GM19328 (cell line): ENCODE results near the gene OLFML1.
A peak's percentile ranks its signal among the peaks of the same experiment; 100 is the strongest.

Experiments used
- ATAC-seq: cut with Tn5 transposase; IDR thresholded peaks from one replicate; pipeline ENCODE4 v1.9.1; 2021; ENCODE audit warnings: mild to moderate bottlenecking, moderate library complexity; ENCODE audit not compliant: unreplicated experiment

OLFML1 gene

GRCh38 chr11:7530013-7530640, 44.8 kb downstream of the OLFML1 start:
- ATAC-seq, result no peak

- ATAC-seq, result no peak
Observed at GRCh38 chr11:7531011-7531410, 45.7 kb downstream of the OLFML1 start.

GRCh38 chr11:7532405-7533145, 47.3 kb downstream of the OLFML1 start:
- ATAC-seq, result no peak

DNA sequence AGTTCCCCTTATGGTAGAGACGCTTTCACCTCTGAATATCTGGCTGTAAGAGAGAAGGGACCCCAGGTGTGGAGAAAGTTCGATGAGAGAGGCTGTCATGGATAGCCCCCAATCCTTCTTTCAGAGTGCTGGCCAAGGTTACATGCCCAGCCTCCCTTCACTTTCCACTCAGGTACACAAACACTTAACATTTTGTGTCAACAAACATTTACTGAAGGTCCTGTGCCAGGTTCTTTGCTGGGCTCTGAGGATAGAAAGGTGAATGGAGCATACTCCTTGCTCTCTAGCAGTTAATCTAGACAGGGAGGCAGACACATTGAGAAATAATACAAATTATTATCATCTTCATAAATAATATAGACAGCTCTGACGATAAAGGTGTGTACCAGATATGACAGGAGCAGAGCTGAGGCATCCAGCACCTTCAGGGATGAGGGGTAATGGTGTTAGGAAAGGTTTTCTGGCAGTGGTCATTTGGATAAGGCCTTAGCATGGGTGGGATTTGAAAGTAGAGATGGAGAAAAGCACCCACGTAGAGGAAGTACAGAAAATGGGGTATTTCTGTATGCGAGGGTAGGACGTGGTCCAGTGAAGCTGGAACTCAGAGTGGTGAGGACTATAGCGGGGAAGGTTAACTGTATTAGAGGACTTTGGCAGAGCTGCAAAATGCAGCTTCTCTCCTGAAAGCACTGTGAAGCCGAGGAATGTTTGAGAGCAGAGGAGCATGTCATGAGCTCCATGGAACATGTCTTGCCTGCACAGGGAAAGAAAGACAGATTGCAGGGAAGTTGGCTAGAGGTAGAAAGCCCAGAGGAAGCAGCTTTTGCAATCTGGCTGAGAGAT, 48.1 kb downstream of the OLFML1 start:
- ATAC-seq, result peak; percentile 19

- peak; percentile 47 for ATAC-seq
Observed at GRCh38 chr11:7534042-7534378, 48.7 kb downstream of the OLFML1 start.

GRCh38 chr11:7536100-7536499, 50.8 kb downstream of the OLFML1 start:
- ATAC-seq, result no peak

GRCh38 chr11:7537265-7537664, 52.0 kb downstream of the OLFML1 start:
- ATAC-seq, result no peak

GRCh38 chr11:7538031-7538430, 52.7 kb downstream of the OLFML1 start:
- no peak for ATAC-seq

- ATAC-seq, result no peak
Observed at GRCh38 chr11:7538466-7539454, 53.5 kb downstream of the OLFML1 start.

DNA sequence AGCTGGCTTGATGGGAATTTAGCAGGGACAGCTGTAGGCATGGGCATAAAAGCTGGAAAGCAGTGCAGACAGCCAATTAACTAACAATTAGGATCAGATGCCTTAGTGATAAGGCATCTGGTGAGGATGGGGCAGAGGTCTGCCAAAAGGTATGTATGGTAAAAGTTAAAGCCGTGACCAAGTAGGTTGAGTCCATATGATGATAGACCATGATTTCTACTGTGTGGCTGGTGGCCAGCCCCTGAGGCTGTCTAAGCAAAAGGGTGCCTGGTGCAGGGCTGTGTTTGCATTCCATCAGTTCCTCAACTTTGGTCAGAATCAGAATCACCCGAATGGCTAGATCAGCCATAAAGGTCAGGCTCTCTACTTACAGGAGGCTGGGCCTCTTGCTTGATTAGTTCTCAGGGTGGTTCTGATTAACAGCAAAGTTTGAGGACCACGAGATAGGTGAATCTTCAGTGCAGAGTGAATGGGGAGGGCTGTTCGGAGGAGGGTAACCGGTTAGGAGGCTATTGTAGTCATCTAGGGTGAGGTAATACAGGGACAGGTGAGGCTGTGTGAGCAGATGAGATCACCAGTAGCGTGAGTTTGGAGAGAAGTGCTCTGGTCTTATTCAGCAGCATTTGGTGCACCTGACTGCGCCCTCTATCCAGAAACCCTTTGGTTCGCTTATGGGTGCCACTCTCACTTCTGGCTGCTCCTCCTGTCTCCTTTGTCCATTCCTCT, 55.7 kb downstream of the OLFML1 start:
- no peak for ATAC-seq

DNA sequence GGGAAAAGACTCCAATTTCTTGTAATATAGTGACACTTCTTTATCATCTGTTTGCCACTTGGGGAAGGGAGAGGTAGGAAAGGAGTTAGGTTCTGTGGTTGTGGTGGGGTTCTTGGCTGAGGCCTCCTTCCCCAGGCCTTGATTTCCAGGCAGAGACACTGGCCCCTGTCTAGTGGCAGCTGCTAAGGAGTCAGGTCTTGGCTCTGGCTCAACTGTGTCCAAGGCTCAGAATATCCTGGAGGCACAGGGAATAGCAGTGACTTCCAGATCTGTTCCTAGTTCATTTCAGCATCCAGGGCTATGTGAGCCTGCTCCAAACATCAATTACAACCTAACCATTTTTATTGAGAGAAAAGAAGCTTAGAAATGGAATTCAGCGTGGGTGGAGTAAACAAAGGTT, 58.0 kb downstream of the OLFML1 start:
- no peak for ATAC-seq

DNA sequence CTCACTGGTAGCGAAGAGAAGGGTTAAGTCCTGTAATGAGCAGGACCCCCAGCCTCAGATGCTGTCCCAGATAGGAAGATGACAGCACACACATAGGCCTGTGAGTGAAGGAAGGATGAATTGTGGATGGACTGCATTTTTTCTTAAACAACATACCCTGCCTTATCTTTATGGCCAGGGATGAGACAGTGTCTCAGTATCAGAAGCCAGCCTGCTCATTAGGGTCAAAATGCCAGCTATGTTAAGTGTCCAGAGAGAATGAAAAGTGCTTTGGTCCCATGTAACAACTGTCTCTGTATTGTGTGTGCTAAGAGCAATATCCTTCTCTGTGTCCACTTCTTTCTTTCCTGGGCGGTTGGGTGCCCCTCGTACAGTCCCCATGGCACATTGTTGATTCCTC, 58.7 kb downstream of the OLFML1 start:
- ATAC-seq, result no peak

DNA sequence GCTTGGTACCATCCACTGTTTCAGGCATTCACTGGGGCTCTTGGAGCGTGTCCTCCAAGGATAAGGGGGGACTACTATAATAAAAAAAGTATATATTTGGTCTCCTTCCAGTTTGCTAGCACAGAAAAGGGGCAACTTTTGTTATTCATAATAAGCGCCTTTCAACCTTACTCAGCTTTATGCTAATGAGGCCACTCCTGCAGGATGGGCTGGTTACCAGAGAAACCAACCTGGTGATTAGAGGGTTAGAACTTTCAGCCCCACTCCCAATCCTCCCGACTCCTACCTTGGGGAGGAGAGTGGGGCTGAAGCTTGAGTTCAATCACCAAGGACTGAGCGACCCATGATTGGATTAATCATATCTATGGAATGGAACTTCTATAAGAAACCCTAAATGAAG, 60.3 kb downstream of the OLFML1 start:
- ATAC-seq, result no peak

DNA sequence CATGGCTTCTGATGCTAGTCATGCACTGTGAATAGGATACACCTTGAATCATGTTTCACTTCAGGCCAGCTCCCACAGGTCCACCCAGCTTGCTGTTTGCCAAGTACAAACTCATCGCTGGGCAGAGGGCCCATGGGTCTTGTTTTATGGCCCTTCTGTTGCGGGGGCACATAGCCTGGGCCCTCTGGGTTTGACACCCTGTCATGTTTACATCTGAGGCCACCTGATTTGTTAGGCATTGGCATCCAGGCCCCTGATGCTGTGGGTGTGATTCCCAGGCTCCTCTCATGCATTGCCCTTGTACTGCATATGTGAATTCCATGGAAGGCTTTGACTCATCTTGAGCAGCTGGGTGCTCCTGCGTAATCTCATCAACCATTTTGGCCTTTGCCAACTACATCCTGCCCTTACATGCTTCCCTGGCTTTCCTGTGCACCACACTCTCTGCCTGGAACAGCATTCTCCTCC, 61.1 kb downstream of the OLFML1 start:
- no peak for ATAC-seq

GRCh38 chr11:7547687-7548086, 62.4 kb downstream of the OLFML1 start:
- no peak for ATAC-seq

- peak; percentile 70 for ATAC-seq
Observed at GRCh38 chr11:7548659-7549274, 63.5 kb downstream of the OLFML1 start.

- no peak for ATAC-seq
Observed at GRCh38 chr11:7549681-7550080, 64.4 kb downstream of the OLFML1 start.

DNA sequence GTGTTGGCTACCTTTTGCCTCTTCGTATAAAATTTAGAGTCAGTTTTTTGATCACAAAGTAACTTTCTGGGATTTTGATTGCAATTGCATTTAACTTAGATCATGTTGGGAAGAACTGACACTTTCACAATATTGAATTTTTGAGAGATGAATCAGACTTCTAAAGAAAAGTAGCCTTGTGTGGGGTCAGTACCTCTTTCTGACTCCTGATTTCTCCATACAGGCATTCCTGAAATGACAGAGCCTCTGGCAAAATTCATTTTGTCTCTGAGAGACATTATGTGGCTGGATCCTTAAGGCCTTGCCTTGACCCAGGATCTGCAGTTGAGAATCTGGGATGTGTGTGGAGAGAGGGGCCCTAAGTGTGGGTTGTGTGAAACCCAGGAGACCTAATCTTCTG, 66.3 kb downstream of the OLFML1 start:
- ATAC-seq, result no peak

- no peak for ATAC-seq
Observed at GRCh38 chr11:7552666-7553065, 67.4 kb downstream of the OLFML1 start.
